ENCODE results near the gene TRAF1. TPM values are rescaled to one million over a fixed set of nuclear protein-coding genes. Genes with fewer than 3 reads are reported as not detected.
A peak's percentile ranks its signal among the peaks of the same experiment; 100 is the strongest.

The TRAF1 gene
- total RNA-seq, 2 donors from 2014 or later = 3.3 to 3.7 TPM

- no peak for ATAC-seq
Observed at GRCh38 chr9:120915854-120916470, 10.6 kb downstream of the TRAF1 start.

GRCh38 chr9:120914953-120915352 is 11.6 kb downstream of the TRAF1 start:
- intact Hi-C loops (cut with DNase I) = no loop called here
- no peak for DNase-seq

More at GRCh38 chr9:120915854-120916470, 10.6 kb downstream of the TRAF1 start:
- no peak for DNase-seq
- intact Hi-C loops (cut with DNase I) = no loop called here

GRCh38 chr9:120914396-120914795 is 12.2 kb downstream of the TRAF1 start:
- intact Hi-C loops (cut with DNase I) = no loop called here
- no peak for DNase-seq
- ATAC-seq = peak in 1 of 2 donors; percentile 71

More at GRCh38 chr9:120914953-120915352, 11.6 kb downstream of the TRAF1 start:
- peak in 1 of 2 donors; percentile 4 for ATAC-seq

- intact Hi-C loops (cut with DNase I) = no loop called here
- peak in 1 of 2 donors; percentile 5 for ATAC-seq
- DNase-seq = no peak
Observed at GRCh38 chr9:120913647-120914264, 12.8 kb downstream of the TRAF1 start.

- intact Hi-C loops (cut with DNase I) = no loop called here
- no peak for ATAC-seq
Observed at GRCh38 chr9:120912958-120913646, 13.5 kb downstream of the TRAF1 start.

GRCh38 chr9:120911295-120911837 is 15.2 kb downstream of the TRAF1 start:
- intact Hi-C loops (cut with DNase I) = no loop called here
- ATAC-seq (no peak), DNase-seq (no peak)

More at GRCh38 chr9:120912958-120913646, 13.5 kb downstream of the TRAF1 start:
- DNase-seq = no peak

GRCh38 chr9:120910643-120911042 is 16.0 kb downstream of the TRAF1 start:
- ATAC-seq = no peak
- intact Hi-C loops (cut with DNase I) = no loop called here

GRCh38 chr9:120909904-120910303 is 16.7 kb downstream of the TRAF1 start:
- ATAC-seq (no peak), DNase-seq (no peak)
- intact Hi-C loops (cut with DNase I) = no loop called here

More at GRCh38 chr9:120910643-120911042, 16.0 kb downstream of the TRAF1 start:
- DNase-seq = no peak

GRCh38 chr9:120905315-120906164 is 21.1 kb downstream of the TRAF1 start:
- intact Hi-C loops (cut with DNase I) = no loop called here
- DNase-seq = no peak
- ATAC-seq = no peak

GRCh38 chr9:120904978-120905301 is 21.7 kb downstream of the TRAF1 start:
- DNase-seq (no peak), ATAC-seq (no peak)
- intact Hi-C loops (cut with DNase I) = no loop called here

- DNase-seq = no peak
- peak in 1 of 2 donors; percentile 53 for ATAC-seq
Observed at GRCh38 chr9:120904061-120904977, 22.3 kb downstream of the TRAF1 start.

GRCh38 chr9:120902569-120903535 is 23.7 kb downstream of the TRAF1 start:
- ATAC-seq (no peak), DNase-seq (no peak)
- intact Hi-C loops (cut with DNase I) = no loop called here

More at GRCh38 chr9:120904061-120904977, 22.3 kb downstream of the TRAF1 start:
- intact Hi-C loops (cut with DNase I) = no loop called here

GRCh38 chr9:120901755-120902568 is 24.6 kb downstream of the TRAF1 start:
- DNase-seq (no peak), ATAC-seq (no peak)
- intact Hi-C loops (cut with DNase I) = no loop called here

GRCh38 chr9:120900824-120901223 is 25.8 kb downstream of the TRAF1 start:
- intact Hi-C loops (cut with DNase I) = no loop called here
- no peak for DNase-seq
- ATAC-seq = no peak

- DNase-seq = no peak
- ATAC-seq = no peak
- intact Hi-C loops (cut with DNase I) = no loop called here
Observed at GRCh38 chr9:120899490-120900068, 27.0 kb downstream of the TRAF1 start.

- intact Hi-C loops (cut with DNase I) = no loop called here
- DNase-seq = no peak
- ATAC-seq = no peak
Observed at GRCh38 chr9:120898396-120898795, 28.2 kb downstream of the TRAF1 start.

Measured in left cardiac atrium (tissue), 4 donors.